Measurements from ENCODE around the gene SETD1A.
A peak's percentile ranks its signal among the peaks of the same experiment; 100 is the strongest.

Gene SETD1A

GRCh38 chr16:30965436-30965835 lies 7.9 kb downstream of the SETD1A start:
- peaks cover 94% of the 10 kb centered on the region for H3K36me3 ChIP-seq (ENCODE audit: low read depth)
- TF ChIP-seq CTCF (IDR thresholded peaks at IDR 0.05; ENCODE audit: poor library complexity, severe bottlenecking), result no peak
- ATAC-seq (ENCODE audit: low read depth), result peak; percentile 25; the same call in 1 of the 3 replicates

GRCh38 chr16:30966033-30966619 lies 8.6 kb downstream of the SETD1A start:
- H3K36me3 ChIP-seq (ENCODE audit: low read depth), result peaks cover 95% of the 10 kb centered on the region

More at GRCh38 chr16:30965436-30965835, 7.9 kb downstream of the SETD1A start:
- H3K4me1 ChIP-seq (ENCODE audit: insufficient read depth, poor library complexity, severe bottlenecking), result no peaks in the 10 kb centered on the region
- no peak overlapping the region for H3K27ac ChIP-seq (ENCODE audit: poor library complexity, severe bottlenecking)
- no peak for DNase-seq (ENCODE audit: low spot score)
- no peaks in the 10 kb centered on the region for H3K27me3 ChIP-seq (ENCODE audit: insufficient read depth, poor library complexity, severe bottlenecking)
- H3K9me3 ChIP-seq (ENCODE audit: severe bottlenecking), result no peaks in the 10 kb centered on the region
- no peak overlapping the region for H3K4me3 ChIP-seq (ENCODE audit: severe bottlenecking)

GRCh38 chr16:30967795-30968194 lies 10.2 kb downstream of the SETD1A start:
- Histone ChIP-seq H3K4me1 (ENCODE audit: insufficient read depth, poor library complexity, severe bottlenecking) (no peaks in the 10 kb centered on the region), H3K27me3 (ENCODE audit: insufficient read depth, poor library complexity, severe bottlenecking) (no peaks in the 10 kb centered on the region), H3K4me3 (ENCODE audit: severe bottlenecking) (no peak overlapping the region), H3K36me3 (ENCODE audit: low read depth) (peaks cover 92% of the 10 kb centered on the region), H3K9me3 (ENCODE audit: severe bottlenecking) (no peaks in the 10 kb centered on the region), H3K27ac (ENCODE audit: poor library complexity, severe bottlenecking) (no peak overlapping the region)
- ATAC-seq (ENCODE audit: low read depth), result no peak
- no peak for DNase-seq (ENCODE audit: low spot score)
- no peak for TF ChIP-seq CTCF (IDR thresholded peaks at IDR 0.05; ENCODE audit: poor library complexity, severe bottlenecking)

More at GRCh38 chr16:30966033-30966619, 8.6 kb downstream of the SETD1A start:
- ATAC-seq (ENCODE audit: low read depth) (no peak), DNase-seq (ENCODE audit: low spot score) (no peak)
- Histone ChIP-seq H3K9me3 (ENCODE audit: severe bottlenecking) (no peaks in the 10 kb centered on the region), H3K4me1 (ENCODE audit: insufficient read depth, poor library complexity, severe bottlenecking) (no peaks in the 10 kb centered on the region), H3K27me3 (ENCODE audit: insufficient read depth, poor library complexity, severe bottlenecking) (no peaks in the 10 kb centered on the region), H3K4me3 (ENCODE audit: severe bottlenecking) (no peak overlapping the region), H3K27ac (ENCODE audit: poor library complexity, severe bottlenecking) (no peak overlapping the region)
- TF ChIP-seq CTCF (IDR thresholded peaks at IDR 0.05; ENCODE audit: poor library complexity, severe bottlenecking), result no peak

- no peak for DNase-seq (ENCODE audit: low spot score)
- H3K4me3 ChIP-seq (ENCODE audit: severe bottlenecking), result no peak overlapping the region
- peaks cover 91% of the 10 kb centered on the region for H3K36me3 ChIP-seq (ENCODE audit: low read depth)
- no peak overlapping the region for H3K27ac ChIP-seq (ENCODE audit: poor library complexity, severe bottlenecking)
- H3K4me1 ChIP-seq (ENCODE audit: insufficient read depth, poor library complexity, severe bottlenecking), result no peaks in the 10 kb centered on the region
- no peaks in the 10 kb centered on the region for H3K27me3 ChIP-seq (ENCODE audit: insufficient read depth, poor library complexity, severe bottlenecking)
- no peaks in the 10 kb centered on the region for H3K9me3 ChIP-seq (ENCODE audit: severe bottlenecking)
- TF ChIP-seq CTCF (IDR thresholded peaks at IDR 0.05; ENCODE audit: poor library complexity, severe bottlenecking), result no peak
- no peak for ATAC-seq (ENCODE audit: low read depth)
Measured at GRCh38 chr16:30969246-30969842, 11.8 kb downstream of the SETD1A start.

- H3K4me1 ChIP-seq (ENCODE audit: insufficient read depth, poor library complexity, severe bottlenecking), result no peaks in the 10 kb centered on the region
- no peaks in the 10 kb centered on the region for H3K27me3 ChIP-seq (ENCODE audit: insufficient read depth, poor library complexity, severe bottlenecking)
- no peak for TF ChIP-seq CTCF (IDR thresholded peaks at IDR 0.05; ENCODE audit: poor library complexity, severe bottlenecking)
- H3K4me3 ChIP-seq (ENCODE audit: severe bottlenecking), result no peak overlapping the region
- H3K27ac ChIP-seq (ENCODE audit: poor library complexity, severe bottlenecking), result no peak overlapping the region
- DNase-seq (ENCODE audit: low spot score) (no peak), ATAC-seq (ENCODE audit: low read depth) (no peak)
- no peaks in the 10 kb centered on the region for H3K9me3 ChIP-seq (ENCODE audit: severe bottlenecking)
- H3K36me3 ChIP-seq (ENCODE audit: low read depth), result peaks cover 87% of the 10 kb centered on the region
Measured at GRCh38 chr16:30971298-30971697, 13.7 kb downstream of the SETD1A start.

Data from RWPE2 (cell line).